GM21390 (cell line): ENCODE measurements around the gene HPS1.
"Not testable (repeated sequence)": the region's sequence is repeated elsewhere in the genome, so short reads cannot be mapped to it uniquely, and the experiment has no call there.

Source experiments
- ATAC-seq: cut with Tn5 transposase; IDR thresholded peaks from one replicate; pipeline ENCODE4 v1.9.1; 2021; ENCODE audit not compliant: unreplicated experiment

HPS1 gene

GRCh38 chr10:98396096-98397063 lies 50.4 kb downstream of the HPS1 start:
- no peak for ATAC-seq

- ATAC-seq: no peak
These were observed 51.8 kb downstream of the HPS1 start for GRCh38 chr10:98394851-98395440.

GRCh38 chr10:98391578-98391991 lies 55.1 kb downstream of the HPS1 start:
- ATAC-seq: no peak

- no peak for ATAC-seq
These were observed 55.7 kb downstream of the HPS1 start for GRCh38 chr10:98391065-98391464.

GRCh38 chr10:98390406-98390805 lies 56.3 kb downstream of the HPS1 start:
- no peak for ATAC-seq

- ATAC-seq: no peak
These were observed 57.3 kb downstream of the HPS1 start for GRCh38 chr10:98389398-98389797.

- ATAC-seq: no peak
These were observed 58.6 kb downstream of the HPS1 start for GRCh38 chr10:98388101-98388655.

- no peak for ATAC-seq
These were observed 62.1 kb downstream of the HPS1 start for GRCh38 chr10:98384531-98385133.

- ATAC-seq: no peak
These were observed 62.9 kb downstream of the HPS1 start for GRCh38 chr10:98383869-98384268.

GRCh38 chr10:98383134-98383667 lies 63.5 kb downstream of the HPS1 start:
- ATAC-seq: not testable (repeated sequence)

- ATAC-seq: no peak
These were observed 64.0 kb downstream of the HPS1 start for GRCh38 chr10:98382691-98383101.

GRCh38 chr10:98380493-98381339 lies 66.0 kb downstream of the HPS1 start:
- ATAC-seq: no peak

GRCh38 chr10:98378722-98379121 lies 68.0 kb downstream of the HPS1 start:
- ATAC-seq: no peak

GRCh38 chr10:98377536-98377935 lies 69.2 kb downstream of the HPS1 start:
- ATAC-seq: no peak

GRCh38 chr10:98377001-98377400 lies 69.7 kb downstream of the HPS1 start:
- no peak for ATAC-seq

- no peak for ATAC-seq
These were observed 70.2 kb downstream of the HPS1 start for GRCh38 chr10:98376485-98376884.

GRCh38 chr10:98374217-98374985 lies 72.3 kb downstream of the HPS1 start:
- no peak for ATAC-seq

GRCh38 chr10:98373260-98374040 lies 73.3 kb downstream of the HPS1 start:
- no peak for ATAC-seq
